Caco-2 (cell line): ENCODE results near the gene KRTAP4-2. TPM values are rescaled to one million over a fixed set of nuclear protein-coding genes. Genes with fewer than 3 reads are reported as not detected.

Experiments
- BruUV-seq: library from RNA; stranded (reverse); fragments of 400-500 nt; replicated peaks from 2 replicates; lab custom pipeline; 2021; lab: Mats Ljungman, UMichigan
- CTCF ChIA-PET: fragments of 300-600 bp; sonication (Branson Sonifier 250); formaldehyde crosslinking; loops from one replicate; lab custom pipeline; 2022; ENCODE audit warnings: antibody characterized with exemption; lab: Charles Lee
- POLR2A ChIA-PET: fragments of 300-600 bp; sonication (Branson Sonifier 250); formaldehyde crosslinking; loops from one replicate; lab custom pipeline; 2022; ENCODE audit warnings: antibody characterized with exemption; lab: Charles Lee
- DNase-seq, 2 experiments: peaks; one replicate each; pipeline versions ENCODE4 v3.0.0 to v3.0.0-alpha.2; 2020 to 2022
- H3K27me3 ChIP-seq: replicated peaks from 2 replicates; pipeline ENCODE4 v1.6.0; 2011; ENCODE audit warnings: low read length; ENCODE audit not compliant: control insufficient read depth, insufficient read depth
- H3K36me3 ChIP-seq: 2 replicates; pipeline ENCODE4 v1.5.1; 2011; ENCODE audit warnings: low read length; ENCODE audit not compliant: control insufficient read depth, insufficient read depth
- H3K4me1 ChIP-seq: fragments of 250-450 bp; sonication (Bioruptor Pico); 2 replicates; pipeline ENCODE4 v1.5.1; 2020; ENCODE audit warnings: mild to moderate bottlenecking
- H3K4me3 ChIP-seq: 2 replicates; pipeline ENCODE4 v1.5.1; 2011; ENCODE audit warnings: low read depth, mild to moderate bottlenecking, control low read depth, low read length
- H3K9me3 ChIP-seq: fragments of 250-450 bp; sonication (Bioruptor Pico); 2 replicates; pipeline ENCODE4 v1.5.1; 2020; ENCODE audit warnings: mild to moderate bottlenecking, moderate library complexity
- H3K27ac Mint-ChIP-seq: one replicate; pipeline ENCODE4 v1.8.0; 2022; ENCODE audit warnings: mixed read lengths; ENCODE audit not compliant: unreplicated experiment
- H3K27me3 Mint-ChIP-seq: one replicate; pipeline ENCODE4 v1.8.0; 2022; ENCODE audit warnings: mixed read lengths; ENCODE audit not compliant: insufficient read depth, unreplicated experiment
- H3K36me3 Mint-ChIP-seq: one replicate; pipeline ENCODE4 v1.8.0; 2022; ENCODE audit warnings: mild to moderate bottlenecking, mixed read lengths; ENCODE audit not compliant: insufficient read depth, unreplicated experiment
- H3K4me1 Mint-ChIP-seq: one replicate; pipeline ENCODE4 v1.8.0; 2022; ENCODE audit warnings: low read depth, mixed read lengths; ENCODE audit not compliant: unreplicated experiment
- H3K4me3 Mint-ChIP-seq: one replicate; pipeline ENCODE4 v1.8.0; 2022; ENCODE audit warnings: mild to moderate bottlenecking, moderate library complexity, mixed read lengths; ENCODE audit not compliant: unreplicated experiment
- H3K9me3 Mint-ChIP-seq: one replicate; pipeline ENCODE4 v1.8.0; 2022; ENCODE audit warnings: mixed read lengths; ENCODE audit not compliant: unreplicated experiment
- CTCF ChIP-seq, 2 experiments: fragments of 200-600 bp in 1 of 2; IDR thresholded peaks; 1 replicate in 1 of 2; 2 replicates in 1 of 2; pipeline versions ENCODE4 v1.5.1 to v1.8.0; 2011 to 2022; ENCODE audit warnings: antibody characterized with exemption in 1 of 2, control low read depth in 1 of 2, inconsistent platforms in 1 of 2, low read depth in 1 of 2, low read length in 1 of 2, mild to moderate bottlenecking in 1 of 2, moderate library complexity in 1 of 2; ENCODE audit not compliant: insufficient read depth in 1 of 2, severe bottlenecking in 1 of 2, unreplicated experiment in 1 of 2
- intact Hi-C: fragments of 100-400 bp; cut with micrococcal nuclease; formaldehyde crosslinking; loops from one replicate; pipeline ENCODE4 v1.10.0; 2022; ENCODE audit not compliant: unreplicated experiment
- total RNA-seq: library from RNA; stranded (reverse); gene quantifications from 2 replicates; pipeline ENCODE4 v1.2.3, GENCODE V29; 2022

Gene KRTAP4-2
- total RNA-seq, 1 experiment from 2014 or later, result not detected

- Mint-ChIP-seq H3K27ac (no peak overlapping the region), H3K36me3 (no peaks in the 10 kb centered on the region), H3K27me3 (no peaks in the 10 kb centered on the region), H3K4me3 (no peak overlapping the region), H3K4me1 (no peaks in the 10 kb centered on the region), H3K9me3 (no peaks in the 10 kb centered on the region)
- CTCF ChIA-PET, result no interaction called here
- no peak for TF ChIP-seq CTCF (IDR thresholded peaks at IDR 0.05; ENCODE audit: insufficient read depth in 1 of 2, low read depth in 1 of 2, low read length in 1 of 2, severe bottlenecking in 1 of 2, unreplicated experiment in 1 of 2)
- H3K9me3 ChIP-seq, result peaks cover 4% of the 10 kb centered on the region; the same call in 1 of the 2 replicates
- intact Hi-C loops, result no loop called here
- H3K36me3 ChIP-seq, result no peaks in the 10 kb centered on the region
- no peak overlapping the region for H3K4me3 ChIP-seq
- POLR2A ChIA-PET, result no interaction called here
- DNase-seq, result no peak
- no peaks in the 10 kb centered on the region for H3K4me1 ChIP-seq
- no TSS peak for BruUV-seq
- H3K27me3 ChIP-seq, result no peaks in the 10 kb centered on the region
Measured at GRCh38 chr17:41211845-41212466, 33.9 kb upstream of the KRTAP4-2 start.

- no peaks in the 10 kb centered on the region; the same call in 1 of the 2 replicates for H3K9me3 ChIP-seq
- Mint-ChIP-seq H3K9me3 (no peaks in the 10 kb centered on the region), H3K27ac (no peak overlapping the region), H3K4me3 (no peak overlapping the region), H3K4me1 (no peaks in the 10 kb centered on the region), H3K27me3 (no peaks in the 10 kb centered on the region), H3K36me3 (no peaks in the 10 kb centered on the region)
- ChIA-PET POLR2A (no interaction called here), CTCF (no interaction called here)
- no peak for DNase-seq
- no peaks in the 10 kb centered on the region for H3K27me3 ChIP-seq
- no peaks in the 10 kb centered on the region for H3K36me3 ChIP-seq
- no peak for TF ChIP-seq CTCF (IDR thresholded peaks at IDR 0.05; ENCODE audit: insufficient read depth in 1 of 2, low read depth in 1 of 2, low read length in 1 of 2, severe bottlenecking in 1 of 2, unreplicated experiment in 1 of 2)
- H3K4me3 ChIP-seq, result no peak overlapping the region
- H3K4me1 ChIP-seq, result no peaks in the 10 kb centered on the region
- no TSS peak for BruUV-seq
- intact Hi-C loops, result no loop called here
Measured at GRCh38 chr17:41199421-41200078, 21.5 kb upstream of the KRTAP4-2 start.

- CTCF ChIA-PET, result interaction anchor here (0.7 kb wide), 1 partner anchor 292 kb away, joined by 3 read pairs; no protein-coding TSS in a partner anchor
- Mint-ChIP-seq H3K36me3 (no peaks in the 10 kb centered on the region), H3K27ac (no peak overlapping the region), H3K4me3 (no peak overlapping the region), H3K4me1 (no peaks in the 10 kb centered on the region), H3K27me3 (no peaks in the 10 kb centered on the region), H3K9me3 (no peaks in the 10 kb centered on the region)
- no peaks in the 10 kb centered on the region for H3K27me3 ChIP-seq
- no peak for DNase-seq
- intact Hi-C loops, result no loop called here
- H3K9me3 ChIP-seq, result no peaks in the 10 kb centered on the region; the same call in 1 of the 2 replicates
- no peak overlapping the region for H3K4me3 ChIP-seq
- no TSS peak for BruUV-seq
- H3K4me1 ChIP-seq, result peaks cover 4% of the 10 kb centered on the region; the same call in 1 of the 2 replicates
- no peaks in the 10 kb centered on the region for H3K36me3 ChIP-seq
- no peak for TF ChIP-seq CTCF (IDR thresholded peaks at IDR 0.05; ENCODE audit: insufficient read depth in 1 of 2, low read depth in 1 of 2, low read length in 1 of 2, severe bottlenecking in 1 of 2, unreplicated experiment in 1 of 2)
- POLR2A ChIA-PET, result no interaction called here
Measured at GRCh38 chr17:41196068-41196467, 18.0 kb upstream of the KRTAP4-2 start.
